Neural cell (in vitro differentiated cells): ENCODE results near the gene STPG3. TPM values are rescaled to one million over a fixed set of nuclear protein-coding genes. Genes with fewer than 3 reads are reported as not detected.

Experiments used
- H2AFZ ChIP-seq: fragments of 200-600, 300-800 bp; sonication (generic), shearing (Covaris generic); 2 replicates; pipeline ENCODE4 v1.6.0; 2014; ENCODE audit warnings: low read depth, mild to moderate bottlenecking, antibody characterized with exemption, low read length, moderate library complexity
- H3F3A ChIP-seq: fragments of 200-600 bp; shearing (Covaris generic); 2 replicates; pipeline ENCODE4 v1.6.1; 2016; ENCODE audit warnings: mild to moderate bottlenecking, moderate library complexity, mixed read lengths, antibody characterized with exemption, low read length; ENCODE audit not compliant: insufficient read depth, poor library complexity, severe bottlenecking
- H3K27ac ChIP-seq: fragments of 200-600, 300-800 bp; sonication (generic), shearing (Covaris generic); 2 replicates; pipeline ENCODE4 v1.5.1; 2014; ENCODE audit warnings: mild to moderate bottlenecking, low read length, moderate library complexity
- H3K27me3 ChIP-seq: fragments of 300-800, 200-600 bp; sonication (generic), shearing (Covaris generic); 2 replicates; pipeline ENCODE4 v1.6.0; 2014; ENCODE audit warnings: mild to moderate bottlenecking, low read depth, low read length, moderate library complexity; ENCODE audit not compliant: insufficient read depth
- H3K36me3 ChIP-seq: fragments of 300-800, 200-600 bp; sonication (generic), shearing (Covaris generic); 2 replicates; pipeline ENCODE4 v1.5.1; 2014; ENCODE audit warnings: mild to moderate bottlenecking, antibody characterized with exemption, low read length, moderate library complexity; ENCODE audit not compliant: insufficient read depth
- H3K4me2 ChIP-seq: fragments of 300-800, 200-600 bp; sonication (generic), shearing (Covaris generic); 2 replicates; pipeline ENCODE4 v1.6.0; 2014; ENCODE audit warnings: mild to moderate bottlenecking, low read length
- H3K4me3 ChIP-seq: fragments of 300-800, 200-600 bp; sonication (generic), shearing (Covaris generic); 2 replicates; pipeline ENCODE4 v1.5.1; 2014; ENCODE audit warnings: mild to moderate bottlenecking, low read length, moderate library complexity
- H3K79me2 ChIP-seq: fragments of 200-600 bp; shearing (Covaris generic); replicated peaks from 2 replicates; pipeline ENCODE4 v1.6.0; 2014; ENCODE audit warnings: mild to moderate bottlenecking, low read length, moderate library complexity; ENCODE audit not compliant: insufficient read depth
- H3K9ac ChIP-seq: fragments of 300-800, 200-600 bp; sonication (generic), shearing (Covaris generic); 2 replicates; pipeline ENCODE4 v1.6.1; 2016; ENCODE audit warnings: mild to moderate bottlenecking, low read length, mixed read lengths
- H3K9me2 ChIP-seq: fragments of 200-600 bp; shearing (Covaris generic); 2 replicates; pipeline ENCODE4 v1.6.1; 2016; ENCODE audit warnings: mild to moderate bottlenecking, low read length, mixed read lengths; ENCODE audit not compliant: insufficient read depth
- H3K9me3 ChIP-seq: fragments of 200-600, 300-800 bp; sonication (generic), shearing (Covaris generic); 2 replicates; pipeline ENCODE4 v1.6.1; 2016; ENCODE audit warnings: mild to moderate bottlenecking, mixed run types, low read length, moderate library complexity, mixed read lengths
- H4K20me1 ChIP-seq: fragments of 200-600 bp; shearing (Covaris generic); 2 replicates; pipeline ENCODE4 v1.6.1; 2016; ENCODE audit warnings: mild to moderate bottlenecking, mixed run types; ENCODE audit not compliant: insufficient read depth
- CTCF ChIP-seq: fragments of 450-650 bp; IDR thresholded peaks from 2 replicates; pipeline ENCODE4 v1.5.1; 2014; ENCODE audit warnings: antibody characterized with exemption, mild to moderate bottlenecking, moderate library complexity; ENCODE audit not compliant: poor library complexity, severe bottlenecking
- EP300 ChIP-seq: fragments of 450-650 bp; conservative IDR thresholded peaks from 2 replicates; pipeline ENCODE4 v1.6.1; 2014; ENCODE audit warnings: antibody characterized with exemption, mild to moderate bottlenecking, moderate library complexity; ENCODE audit not compliant: poor library complexity, severe bottlenecking
- EZH2 ChIP-seq: fragments of 200-600, 300-800 bp; shearing (Covaris generic), sonication (generic); IDR thresholded peaks from 2 replicates; pipeline ENCODE4 v1.6.1; 2014; ENCODE audit warnings: antibody characterized with exemption, low read length, borderline replicate concordance, mild to moderate bottlenecking; ENCODE audit not compliant: insufficient read depth, poor library complexity, severe bottlenecking
- MXI1 ChIP-seq: fragments of 450-650 bp; conservative IDR thresholded peaks from 2 replicates; pipeline ENCODE4 v1.6.1; 2014; ENCODE audit warnings: antibody characterized with exemption, mild to moderate bottlenecking; ENCODE audit not compliant: poor library complexity, severe bottlenecking
- POLR2AphosphoS5 ChIP-seq: IDR thresholded peaks from 2 replicates; pipeline ENCODE4 v1.6.1; 2012
- RAD21 ChIP-seq: fragments of 450-650 bp; conservative IDR thresholded peaks from 2 replicates; pipeline ENCODE4 v1.6.1; 2014; ENCODE audit warnings: antibody characterized with exemption, mild to moderate bottlenecking, moderate library complexity
- REST ChIP-seq: IDR thresholded peaks from 2 replicates; pipeline ENCODE4 v1.6.1; 2012; ENCODE audit warnings: borderline replicate concordance
- SMC3 ChIP-seq: fragments of 450-650 bp; conservative IDR thresholded peaks from 2 replicates; pipeline ENCODE4 v1.6.1; 2014; ENCODE audit warnings: antibody characterized with exemption, mild to moderate bottlenecking, moderate library complexity; ENCODE audit not compliant: poor library complexity
- TAF1 ChIP-seq: IDR thresholded peaks from 2 replicates; pipeline ENCODE4 v1.6.1; 2012; ENCODE audit warnings: low read depth
- polyA plus RNA-seq: library from polyadenylated mRNA; depleted of rRNA; stranded (reverse); fragments of >200 nt; gene quantifications from 2 replicates; pipeline ENCODE4 v1.2.3, GENCODE V29; 2014

The STPG3 gene
- polyA plus RNA-seq, 1 donor from 2014 or later = not detected

- H4K20me1 ChIP-seq = no peaks in the 10 kb centered on the region
- no peak for TF ChIP-seq EP300
- TF ChIP-seq EZH2 = no peak
- no peak for TF ChIP-seq CTCF
- TF ChIP-seq REST = no peak
- TF ChIP-seq POLR2AphosphoS5 = no peak
- no peak for TF ChIP-seq SMC3
- no peak for TF ChIP-seq MXI1
- TF ChIP-seq TAF1 = no peak
- TF ChIP-seq RAD21 = no peak
These were observed 24.1 kb downstream of the STPG3 start for GRCh38 chr9:137275203-137275587.

GRCh38 chr9:137275588-137276472 lies 24.7 kb downstream of the STPG3 start:
- H2AFZ ChIP-seq = no peak overlapping the region
- H3K27ac ChIP-seq = no peak overlapping the region
- TF ChIP-seq TAF1 (no peak), EP300 (no peak), EZH2 (no peak), SMC3 (no peak), POLR2AphosphoS5 (no peak), RAD21 (no peak), CTCF (no peak), MXI1 (no peak), REST (no peak)
- no peak overlapping the region for H3K4me3 ChIP-seq
- H3K9ac ChIP-seq = no peak overlapping the region
- peaks cover 7% of the 10 kb centered on the region for H3K36me3 ChIP-seq
- no peaks in the 10 kb centered on the region for H3K9me2 ChIP-seq
- H3K9me3 ChIP-seq = no peaks in the 10 kb centered on the region
- H3K79me2 ChIP-seq = no peaks in the 10 kb centered on the region
- no peaks in the 10 kb centered on the region for H4K20me1 ChIP-seq
- H3K4me2 ChIP-seq = no peak overlapping the region
- peaks cover 6% of the 10 kb centered on the region for H3K27me3 ChIP-seq
- no peaks in the 10 kb centered on the region for H3F3A ChIP-seq

More at GRCh38 chr9:137275203-137275587, 24.1 kb downstream of the STPG3 start:
- Histone ChIP-seq H3K9me3 (no peaks in the 10 kb centered on the region), H3K9ac (no peak overlapping the region), H3K79me2 (no peaks in the 10 kb centered on the region), H3K27me3 (no peaks in the 10 kb centered on the region), H3K9me2 (no peaks in the 10 kb centered on the region), H2AFZ (no peak overlapping the region), H3K36me3 (peaks cover 7% of the 10 kb centered on the region), H3F3A (no peaks in the 10 kb centered on the region), H3K27ac (no peak overlapping the region), H3K4me3 (no peak overlapping the region), H3K4me2 (no peak overlapping the region)
